Activated T-cell treated with anti-CD3 and anti-CD28 coated beads, Interleukin-2, amount 50 U/mL, for 4 hours (primary cell): Measurements from ENCODE around the gene SEPHS1. TPM values are rescaled to one million over a fixed set of nuclear protein-coding genes. Genes with fewer than 3 reads are reported as not detected.

ENCODE experiments used
- ATAC-seq, 2 donors: fragments of 200-7000 bp; cut with Tn5 transposase; one replicate each; pipeline ENCODE4 v1.10.0; 2021
- DNase-seq: peaks from one replicate; pipeline ENCODE4 v3.0.0-alpha.2; 2020
- H3K27me3 Mint-ChIP-seq: one replicate; pipeline ENCODE4 v1.8.0; 2021; ENCODE audit warnings: low read depth, mixed read lengths
- H3K36me3 Mint-ChIP-seq: one replicate; pipeline ENCODE4 v1.8.0; 2022; ENCODE audit warnings: mixed read lengths; ENCODE audit not compliant: insufficient read depth
- H3K4me1 Mint-ChIP-seq: one replicate; pipeline ENCODE4 v1.8.0; 2021; ENCODE audit warnings: low read depth, mixed read lengths
- H3K4me3 Mint-ChIP-seq: one replicate; pipeline ENCODE4 v1.8.0; 2021; ENCODE audit warnings: mild to moderate bottlenecking, moderate library complexity, mixed read lengths
- H3K9me3 Mint-ChIP-seq: one replicate; pipeline ENCODE4 v1.8.0; 2021; ENCODE audit warnings: mixed read lengths
- total RNA-seq, 3 donors: library from RNA; stranded (reverse); gene quantifications; one replicate each; pipeline ENCODE4 v1.2.1, GENCODE V29; 2021

SEPHS1 gene
- total RNA-seq, 3 donors from 2014 or later: 43.4 to 56.2 (median 48.5) TPM

GRCh38 chr10:13376297-13376696 is 28.2 kb upstream of the SEPHS1 start:
- DNase-seq (no peak), ATAC-seq (no peak)
- Mint-ChIP-seq H3K4me3 (no peak overlapping the region), H3K27me3 (peaks cover 23% of the 10 kb centered on the region), H3K9me3 (no peaks in the 10 kb centered on the region), H3K4me1 (no peaks in the 10 kb centered on the region), H3K36me3 (no peaks in the 10 kb centered on the region)

DNA sequence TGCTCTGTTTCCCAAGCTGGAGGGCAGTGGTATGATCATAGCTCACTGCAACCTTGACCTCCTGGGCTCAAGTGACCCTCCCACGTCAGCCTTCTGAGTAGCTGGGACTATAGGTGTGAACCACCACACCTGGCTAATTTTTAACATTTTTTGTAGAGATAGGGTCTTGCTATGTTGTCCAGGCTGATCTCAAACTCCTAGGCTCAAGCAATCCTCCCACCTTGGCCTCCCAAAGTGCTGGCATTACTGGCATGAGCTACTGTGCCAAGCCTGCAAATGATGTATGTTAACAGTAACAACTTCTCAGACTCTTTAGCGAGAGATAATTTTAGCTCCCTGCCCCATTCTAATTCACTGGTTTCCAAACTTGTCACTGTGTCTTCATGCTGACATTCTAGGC is 27.7 kb upstream of the SEPHS1 start:
- DNase-seq (no peak), ATAC-seq (no peak)
- Mint-ChIP-seq H3K4me3 (no peak overlapping the region), H3K27me3 (peaks cover 20% of the 10 kb centered on the region), H3K36me3 (no peaks in the 10 kb centered on the region), H3K9me3 (no peaks in the 10 kb centered on the region), H3K4me1 (no peaks in the 10 kb centered on the region)

DNA sequence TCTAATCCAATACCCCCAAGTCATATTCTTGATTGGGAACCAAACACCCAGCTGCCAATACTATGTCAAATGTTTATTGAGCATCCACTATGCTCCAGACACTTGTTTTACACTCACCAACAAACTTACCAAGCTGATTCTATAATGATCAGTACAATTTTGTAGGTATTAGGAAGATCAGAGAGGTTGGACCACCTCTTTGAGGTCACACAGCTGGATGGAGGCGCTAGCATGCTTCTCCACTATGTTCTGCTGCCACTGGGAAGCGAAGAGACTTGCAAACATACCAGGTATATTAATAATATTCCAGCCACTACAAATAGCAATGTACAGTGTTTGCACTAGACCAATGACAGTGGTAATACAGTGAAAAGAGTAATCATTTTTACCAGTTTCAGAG is 25.6 kb upstream of the SEPHS1 start:
- no peaks in the 10 kb centered on the region for H3K9me3 Mint-ChIP-seq
- H3K36me3 Mint-ChIP-seq: no peaks in the 10 kb centered on the region
- H3K27me3 Mint-ChIP-seq: peaks cover 6% of the 10 kb centered on the region
- ATAC-seq (no peak), DNase-seq (no peak)
- no peak overlapping the region for H3K4me3 Mint-ChIP-seq
- no peaks in the 10 kb centered on the region for H3K4me1 Mint-ChIP-seq

- Mint-ChIP-seq H3K4me3 (no peak overlapping the region), H3K9me3 (no peaks in the 10 kb centered on the region), H3K36me3 (no peaks in the 10 kb centered on the region), H3K27me3 (peaks cover 3% of the 10 kb centered on the region), H3K4me1 (no peaks in the 10 kb centered on the region)
- DNase-seq (no peak), ATAC-seq (no peak)
Measured at GRCh38 chr10:13372524-13372923, 24.4 kb upstream of the SEPHS1 start.

GRCh38 chr10:13371897-13372470 is 23.9 kb upstream of the SEPHS1 start:
- no peak overlapping the region for H3K4me3 Mint-ChIP-seq
- H3K4me1 Mint-ChIP-seq: no peaks in the 10 kb centered on the region
- H3K27me3 Mint-ChIP-seq: peaks cover 3% of the 10 kb centered on the region
- DNase-seq: peak; percentile 52
- no peaks in the 10 kb centered on the region for H3K36me3 Mint-ChIP-seq
- peak; percentile 99 for ATAC-seq
- H3K9me3 Mint-ChIP-seq: no peaks in the 10 kb centered on the region

GRCh38 chr10:13366891-13367290 is 18.8 kb upstream of the SEPHS1 start:
- no peaks in the 10 kb centered on the region for H3K27me3 Mint-ChIP-seq
- H3K9me3 Mint-ChIP-seq: no peaks in the 10 kb centered on the region
- ATAC-seq (no peak), DNase-seq (no peak)
- no peaks in the 10 kb centered on the region for H3K36me3 Mint-ChIP-seq
- H3K4me1 Mint-ChIP-seq: no peaks in the 10 kb centered on the region
- no peak overlapping the region for H3K4me3 Mint-ChIP-seq

DNA sequence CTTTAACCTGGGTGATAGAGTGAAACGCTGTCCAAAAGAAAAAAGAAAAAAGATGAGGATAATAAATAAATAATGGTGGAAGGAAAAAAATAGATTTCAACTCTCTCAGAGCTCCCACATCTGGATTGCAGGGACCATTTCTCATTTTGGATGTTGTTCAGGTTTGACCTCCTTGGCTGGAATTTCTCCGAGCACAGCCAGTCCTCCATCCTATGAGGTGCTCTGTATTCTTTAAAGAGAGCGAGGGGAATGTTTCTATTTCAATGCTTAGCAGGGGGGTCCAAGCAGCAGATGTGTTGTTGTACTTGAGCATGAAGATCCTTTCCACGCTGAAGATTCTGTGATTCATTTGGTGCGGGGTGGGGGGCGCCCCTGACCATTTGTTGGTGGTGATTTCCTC is 17.7 kb upstream of the SEPHS1 start:
- no peaks in the 10 kb centered on the region for H3K4me1 Mint-ChIP-seq
- H3K4me3 Mint-ChIP-seq: no peak overlapping the region
- no peaks in the 10 kb centered on the region for H3K36me3 Mint-ChIP-seq
- H3K9me3 Mint-ChIP-seq: no peaks in the 10 kb centered on the region
- ATAC-seq (no peak), DNase-seq (no peak)
- no peaks in the 10 kb centered on the region for H3K27me3 Mint-ChIP-seq

GRCh38 chr10:13365243-13365642 is 17.1 kb upstream of the SEPHS1 start:
- H3K9me3 Mint-ChIP-seq: no peaks in the 10 kb centered on the region
- H3K36me3 Mint-ChIP-seq: no peaks in the 10 kb centered on the region
- no peak overlapping the region for H3K4me3 Mint-ChIP-seq
- no peak for ATAC-seq
- H3K27me3 Mint-ChIP-seq: no peaks in the 10 kb centered on the region
- no peak for DNase-seq
- H3K4me1 Mint-ChIP-seq: no peaks in the 10 kb centered on the region

DNA sequence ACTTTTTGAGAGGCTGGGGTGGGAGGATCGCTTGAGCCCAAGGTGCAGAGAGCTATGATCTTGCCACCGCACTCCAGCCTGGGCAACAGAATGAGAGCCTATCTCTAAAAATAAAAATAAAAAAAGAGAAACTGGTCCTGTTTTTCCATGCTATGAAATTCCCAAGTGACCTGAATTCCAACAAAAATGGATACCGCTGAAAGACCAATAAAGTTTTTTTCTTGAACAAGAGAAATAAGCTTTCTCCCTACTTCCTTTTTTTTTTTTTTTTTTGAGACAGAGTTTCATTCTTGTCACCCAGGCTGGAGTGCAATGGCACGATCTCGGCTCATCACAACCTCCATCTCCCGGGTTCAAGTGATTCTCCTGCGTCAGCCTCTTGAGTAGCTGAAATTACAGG is 12.5 kb upstream of the SEPHS1 start:
- H3K4me3 Mint-ChIP-seq: no peak overlapping the region
- DNase-seq (no peak), ATAC-seq (no peak)
- H3K9me3 Mint-ChIP-seq: no peaks in the 10 kb centered on the region
- H3K4me1 Mint-ChIP-seq: no peaks in the 10 kb centered on the region
- H3K36me3 Mint-ChIP-seq: no peaks in the 10 kb centered on the region
- peaks cover 10% of the 10 kb centered on the region for H3K27me3 Mint-ChIP-seq

GRCh38 chr10:13356392-13356791 is 8.3 kb upstream of the SEPHS1 start:
- Mint-ChIP-seq H3K4me3 (no peak overlapping the region), H3K4me1 (peaks cover 10% of the 10 kb centered on the region), H3K9me3 (no peaks in the 10 kb centered on the region), H3K27me3 (peaks cover 10% of the 10 kb centered on the region), H3K36me3 (no peaks in the 10 kb centered on the region)
- DNase-seq (no peak), ATAC-seq (no peak)

DNA sequence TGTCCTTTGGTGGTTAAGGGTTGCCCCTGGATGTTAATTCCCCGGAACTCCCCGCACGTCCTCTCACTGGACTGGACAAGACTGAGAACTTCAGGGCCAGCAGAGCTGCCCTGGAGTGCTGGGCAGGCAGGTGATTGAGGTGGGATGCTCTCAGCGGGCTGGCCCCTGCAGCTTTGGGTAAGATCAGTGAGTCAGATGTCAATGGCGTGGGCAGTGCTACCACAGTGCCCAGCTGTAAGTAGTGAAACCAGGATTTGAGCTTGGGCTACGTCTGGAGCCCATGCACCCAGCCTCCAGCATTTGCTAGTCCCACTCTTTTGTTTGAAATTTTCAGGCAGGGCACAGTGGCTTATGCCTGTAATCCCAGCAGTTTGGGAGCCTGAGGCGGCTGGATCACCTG is 6.7 kb upstream of the SEPHS1 start:
- Mint-ChIP-seq H3K27me3 (peaks cover 10% of the 10 kb centered on the region), H3K36me3 (no peaks in the 10 kb centered on the region), H3K4me3 (no peak overlapping the region), H3K9me3 (no peaks in the 10 kb centered on the region), H3K4me1 (peaks cover 26% of the 10 kb centered on the region)
- DNase-seq (no peak), ATAC-seq (no peak)

- Mint-ChIP-seq H3K4me3 (no peak overlapping the region), H3K36me3 (no peaks in the 10 kb centered on the region), H3K9me3 (no peaks in the 10 kb centered on the region), H3K27me3 (peaks cover 4% of the 10 kb centered on the region), H3K4me1 (peaks cover 34% of the 10 kb centered on the region)
- ATAC-seq (no peak), DNase-seq (no peak)
Measured at GRCh38 chr10:13352519-13352918, 4.4 kb upstream of the SEPHS1 start.

DNA sequence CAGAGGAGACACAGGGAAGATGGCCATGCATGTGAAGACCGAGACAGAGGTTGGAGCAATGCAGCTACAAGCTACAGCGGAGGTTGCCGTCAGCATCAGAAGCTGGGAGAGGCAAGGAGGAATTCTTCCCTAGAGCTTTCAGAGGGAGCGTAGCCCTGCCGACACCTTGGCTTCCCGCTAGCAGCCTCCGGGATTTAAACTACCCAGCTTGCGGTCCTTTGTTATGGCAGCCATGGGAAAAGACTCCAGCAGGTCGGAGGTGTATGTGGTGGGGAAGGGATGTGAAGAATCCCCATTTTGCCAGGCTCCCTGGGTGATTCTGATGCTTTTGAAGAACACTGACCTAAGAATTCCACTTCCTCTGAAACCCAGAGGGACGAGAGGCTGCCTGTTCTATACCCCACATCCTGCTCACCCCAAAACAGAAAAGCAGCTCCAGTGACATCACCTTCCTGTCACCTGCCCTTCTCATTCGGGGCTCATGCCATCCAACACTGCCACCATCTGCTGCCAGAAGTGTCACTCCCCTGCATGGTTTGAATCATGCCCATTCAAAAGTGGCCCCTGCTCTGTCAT is 3.3 kb upstream of the SEPHS1 start:
- peaks cover 37% of the 10 kb centered on the region for H3K4me1 Mint-ChIP-seq
- no peaks in the 10 kb centered on the region for H3K36me3 Mint-ChIP-seq
- no peaks in the 10 kb centered on the region for H3K9me3 Mint-ChIP-seq
- no peak for ATAC-seq
- no peak overlapping the region for H3K4me3 Mint-ChIP-seq
- peak; percentile 17 for DNase-seq
- H3K27me3 Mint-ChIP-seq: peaks cover 2% of the 10 kb centered on the region

GRCh38 chr10:13349463-13350274 is 1.6 kb upstream of the SEPHS1 start:
- ATAC-seq (no peak), DNase-seq (no peak)
- H3K36me3 Mint-ChIP-seq: no peaks in the 10 kb centered on the region
- H3K4me3 Mint-ChIP-seq: peak overlapping the region; percentile 88
- no peaks in the 10 kb centered on the region for H3K27me3 Mint-ChIP-seq
- no peaks in the 10 kb centered on the region for H3K9me3 Mint-ChIP-seq
- peaks cover 52% of the 10 kb centered on the region for H3K4me1 Mint-ChIP-seq
